Activated CD8-positive, alpha-beta memory T cell treated with anti-CD3 and anti-CD28 coated beads, Interleukin-2, amount 50 U/mL, for 24 hours (primary cell): Measurements from ENCODE around the gene PABPC1L.
"Not testable (repeated sequence)": the region's sequence is repeated elsewhere in the genome, so short reads cannot be mapped to it uniquely, and the experiment has no call there.

Source experiments
- DNase-seq: peaks from one replicate; pipeline ENCODE4 v3.0.0-alpha.2; 2020; ENCODE audit errors: extremely low read depth

The PABPC1L gene

GRCh38 chr20:44909872-44910689 is at the start of gene PABPC1L:
TSS of gene PABPC1L (plus strand) at chr20:44910060. CDS start at chr20:44910144, 84 bp downstream.
- DNase-seq, result peak; percentile 40

- no peak for DNase-seq
These were observed 48.3 kb upstream of the PABPC1L start for GRCh38 chr20:44861531-44862006.

GRCh38 chr20:44862286-44862685 is 47.6 kb upstream of the PABPC1L start:
- no peak for DNase-seq

- not testable (repeated sequence) for DNase-seq
These were observed 46.3 kb upstream of the PABPC1L start for GRCh38 chr20:44863365-44864084.

GRCh38 chr20:44864493-44864892 is 45.4 kb upstream of the PABPC1L start:
- not testable (repeated sequence) for DNase-seq

- no peak for DNase-seq
These were observed 43.0 kb upstream of the PABPC1L start for GRCh38 chr20:44866703-44867335.

GRCh38 chr20:44869471-44869870 is 40.4 kb upstream of the PABPC1L start:
- DNase-seq, result no peak

GRCh38 chr20:44882360-44882759 is 27.5 kb upstream of the PABPC1L start:
- not testable (repeated sequence) for DNase-seq

GRCh38 chr20:44883214-44883902 is 26.5 kb upstream of the PABPC1L start:
- DNase-seq, result no peak

- no peak for DNase-seq
These were observed 24.9 kb upstream of the PABPC1L start for GRCh38 chr20:44884907-44885391.

GRCh38 chr20:44885392-44886265 is 24.2 kb upstream of the PABPC1L start, which contains the start of gene YWHAB:
TSS of gene YWHAB (plus strand) at chr20:44885705. CDS start at chr20:44901534, 15,829 bp downstream.
- DNase-seq, result peak; percentile 96

GRCh38 chr20:44886266-44886651 is 23.6 kb upstream of the PABPC1L start:
- DNase-seq, result no peak

GRCh38 chr20:44886828-44887227 is 23.0 kb upstream of the PABPC1L start:
- DNase-seq, result no peak

GRCh38 chr20:44887466-44887865 is 22.4 kb upstream of the PABPC1L start:
- no peak for DNase-seq

- DNase-seq, result no peak
These were observed 21.4 kb upstream of the PABPC1L start for GRCh38 chr20:44888226-44889103.

- DNase-seq, result no peak
These were observed 18.0 kb upstream of the PABPC1L start for GRCh38 chr20:44891826-44892225.

GRCh38 chr20:44894959-44895358 is 14.9 kb upstream of the PABPC1L start:
- DNase-seq, result no peak

- DNase-seq, result no peak
These were observed 13.3 kb upstream of the PABPC1L start for GRCh38 chr20:44896583-44896982.

GRCh38 chr20:44897133-44897532 is 12.7 kb upstream of the PABPC1L start:
- DNase-seq, result no peak
